GM12878 (cell line): ENCODE results near the gene NPIPB8. TPM values are rescaled to one million over a fixed set of nuclear protein-coding genes. Genes with fewer than 3 reads are reported as not detected.

ENCODE experiments used
- ATAC-seq: fragments of 200-7000 bp; cut with Tn5 transposase; 3 replicates; pipeline ENCODE4 v1.9.1; 2020; ENCODE audit warnings: mild to moderate bottlenecking, moderate library complexity
- BruUV-seq: library from RNA; stranded (reverse); fragments of 400-500 nt; replicated peaks from 2 replicates; lab custom pipeline; 2021; lab: Mats Ljungman, UMichigan
- CTCF ChIA-PET: fragments of 300-600 bp; sonication (Branson Sonifier 250); formaldehyde crosslinking; extraction: SDS; loops from one replicate; lab custom pipeline; 2021; ENCODE audit warnings: inconsistent platforms; lab: Yijun Ruan, JAX
- POLR2A ChIA-PET: fragments of 350-600 bp; formaldehyde crosslinking; extraction: SDS; loops from one replicate; lab custom pipeline; 2021; ENCODE audit warnings: inconsistent platforms; lab: Charles Lee
- RAD21 ChIA-PET: fragments of 300-600 bp; sonication (Branson Sonifier 250); formaldehyde crosslinking; loops from one replicate; lab custom pipeline; 2023; ENCODE audit warnings: antibody characterized with exemption; ENCODE audit not compliant: unreplicated experiment; lab: Charles Lee
- SMC1A ChIA-PET: fragments of 300-600 bp; sonication (Branson Sonifier 250); formaldehyde crosslinking; loops from one replicate; lab custom pipeline; 2023; ENCODE audit not compliant: unreplicated experiment, uncharacterized antibody; lab: Charles Lee
- DNase-seq: peaks from one replicate; pipeline ENCODE4 v3.0.0-alpha.2; 2011; ENCODE audit warnings: low read depth, low spot score
- FAIRE-seq: peaks from 3 replicates; lab custom pipeline; 2011; peaks lifted over from hg19 to GRCh38; lab: Jason Lieb, UNC
- H2AFZ ChIP-seq: 2 replicates; pipeline ENCODE4 v1.6.0; 2011; ENCODE audit warnings: low read depth, low read length, control low read depth; ENCODE audit not compliant: control insufficient read depth
- H3K27ac ChIP-seq: 2 replicates; pipeline ENCODE4 v1.5.1; 2011; ENCODE audit warnings: control low read depth; ENCODE audit not compliant: control insufficient read depth, insufficient read depth
- H3K27me3 ChIP-seq, 2 experiments: replicated peaks in 1 of 2; 2 replicates each; pipeline versions ENCODE4 v1.6.0 to v1.6.1; 2011; ENCODE audit warnings: low read length in 1 of 2; ENCODE audit not compliant: control insufficient read depth in 2 of 2, insufficient read depth in 2 of 2
- H3K36me3 ChIP-seq, 2 experiments: 2 replicates each; pipeline ENCODE4 v1.5.1; 2011; ENCODE audit warnings: low read length in 1 of 2; ENCODE audit not compliant: control insufficient read depth in 2 of 2, insufficient read depth in 2 of 2
- H3K4me1 ChIP-seq: 2 replicates; pipeline ENCODE4 v1.6.1; 2011; ENCODE audit warnings: mild to moderate bottlenecking, low read length, moderate library complexity, mixed read lengths; ENCODE audit not compliant: control insufficient read depth, insufficient read depth
- H3K4me2 ChIP-seq: 2 replicates; pipeline ENCODE4 v1.6.0; 2011; ENCODE audit warnings: control low read depth; ENCODE audit not compliant: control insufficient read depth, insufficient read depth
- H3K4me3 ChIP-seq: fragments of 200-600 bp; sonication (generic); 2 replicates; pipeline ENCODE4 v1.5.1; 2016
- H3K79me2 ChIP-seq: 2 replicates; pipeline ENCODE4 v1.6.0; 2011; ENCODE audit warnings: low read length; ENCODE audit not compliant: control insufficient read depth, insufficient read depth
- H3K9ac ChIP-seq: 2 replicates; pipeline ENCODE4 v1.8.0; 2011; ENCODE audit warnings: low read length, control low read depth, mixed read lengths; ENCODE audit not compliant: control insufficient read depth, insufficient read depth
- H3K9me3 ChIP-seq: replicated peaks from 3 replicates; pipeline ENCODE4 v1.5.1; 2011; ENCODE audit warnings: mild to moderate bottlenecking, low read length; ENCODE audit not compliant: control insufficient read depth, insufficient read depth
- H4K20me1 ChIP-seq: 2 replicates; pipeline ENCODE4 v1.6.0; 2011; ENCODE audit not compliant: control insufficient read depth, insufficient read depth
- CHD2 ChIP-seq: IDR thresholded peaks from 2 replicates; pipeline ENCODE4 v1.6.1; 2011; ENCODE audit warnings: low read depth, low read length, improper control_type of control experiment, borderline replicate concordance
- E4F1 ChIP-seq: fragments of 450-650 bp; IDR thresholded peaks from 2 replicates; pipeline ENCODE4 v1.6.1; 2018; ENCODE audit warnings: borderline replicate concordance, mild to moderate bottlenecking; ENCODE audit not compliant: partially characterized antibody
- JUNB ChIP-seq: IDR thresholded peaks from 2 replicates; pipeline ENCODE4 v1.6.1; 2016; ENCODE audit warnings: antibody characterized with exemption, mild to moderate bottlenecking
- MLLT1 ChIP-seq: fragments of 450-650 bp; IDR thresholded peaks from 2 replicates; pipeline ENCODE4 v1.6.1; 2016; ENCODE audit warnings: mild to moderate bottlenecking
- MTA3 ChIP-seq: IDR thresholded peaks from 2 replicates; pipeline ENCODE4 v1.6.1; 2012; ENCODE audit warnings: low read length, inconsistent platforms, borderline replicate concordance
- NFXL1 ChIP-seq: fragments of 450-650 bp; IDR thresholded peaks from 2 replicates; pipeline ENCODE4 v1.6.1; 2017; ENCODE audit warnings: antibody characterized with exemption, mild to moderate bottlenecking, borderline replicate concordance
- PBX3 ChIP-seq: IDR thresholded peaks from 2 replicates; pipeline ENCODE4 v1.6.1; 2011; ENCODE audit warnings: mild to moderate bottlenecking, low read depth, low read length, moderate library complexity; ENCODE audit not compliant: insufficient replicate concordance
- PML ChIP-seq: IDR thresholded peaks from 2 replicates; pipeline ENCODE4 v1.6.1; 2012; ENCODE audit warnings: low read length, inconsistent platforms
- SRF ChIP-seq, 2 experiments: IDR thresholded peaks; 2 replicates each; pipeline ENCODE4 v1.6.1; 2011; ENCODE audit warnings: low read depth in 2 of 2, low read length in 2 of 2, mild to moderate bottlenecking in 1 of 2, moderate library complexity in 1 of 2
- SUZ12 ChIP-seq: fragments of 200-600 bp; sonication (generic); IDR thresholded peaks from one replicate; pipeline ENCODE4 v1.6.1; 2018; ENCODE audit warnings: antibody characterized with exemption, mild to moderate bottlenecking; ENCODE audit not compliant: unreplicated experiment
- ZNF622 ChIP-seq: fragments of 450-650 bp; IDR thresholded peaks from 2 replicates; pipeline ENCODE4 v1.6.1; 2017; ENCODE audit warnings: mild to moderate bottlenecking, inconsistent platforms
- WGBS: methylation state at CpG from one replicate; pipeline ENCODE4 v1.1.6; 2016; ENCODE audit warnings: low lambda C conversion rate; ENCODE audit not compliant: insufficient replicate concordance, insufficient coverage; ENCODE audit errors: missing lambda C conversion rate; 5-methylcytosine and 5-hydroxymethylcytosine counted together
- in situ Hi-C: fragments of 300-500 bp; cut with MboI; formaldehyde crosslinking; loops from 9 replicates; pipeline ENCODE4 v1.14.3; 2018; ENCODE audit warnings: mixed read lengths
- intact Hi-C: fragments of 100-400 bp; cut with micrococcal nuclease; formaldehyde crosslinking; loops from one replicate; pipeline ENCODE4 v1.14.2; 2022; ENCODE audit not compliant: unreplicated experiment
- polyA plus RNA-seq, 11 experiments: library from polyadenylated mRNA; depleted of rRNA in 4 of 11; unstranded in 6 of 11; stranded (reverse) in 5 of 11; fragments of >200 nt; fragmentation: Nextera tagmentation in 4 of 11; fragmentation: Illumina TruSeq in 1 of 11; extraction: Ambion mirVana in 4 of 11; extraction: Trizol in 1 of 11; gene quantifications; 1 replicate in 1 of 11; 2 replicates in 10 of 11; pipeline versions ENCODE4 v1.2.1 to v1.2.3, GENCODE V29; 2011 to 2016; ENCODE audit warnings: inconsistent platforms in 2 of 11, missing spikeins in 2 of 11, low read depth in 1 of 11
- total RNA-seq, 4 experiments: library from RNA; depleted of rRNA in 3 of 4; stranded (reverse); fragments of >200 nt in 3 of 4; fragmentation: Illumina TruSeq in 1 of 4; extraction: Trizol in 1 of 4; gene quantifications; 2 replicates each; pipeline versions ENCODE4 v1.2.1 to v1.2.3, GENCODE V29; 2013 to 2021

Gene NPIPB8
- total and polyA plus RNA-seq, 10 of the 15 experiments (the other 5 are each of a cell fraction or from before 2014, with no cell fraction given) = 0.03 to 1.2 (median 0.56) TPM; not detected in 5

- POLR2A ChIA-PET = no interaction called here
- H3K4me1 ChIP-seq = no peaks in the 10 kb centered on the region
- H3K9me3 ChIP-seq = no peaks in the 10 kb centered on the region
- H3K79me2 ChIP-seq = no peaks in the 10 kb centered on the region
- H3K4me3 ChIP-seq = no peak overlapping the region
- RAD21 ChIA-PET = no interaction called here
- SMC1A ChIA-PET = no interaction called here
- DNase-seq (no peak), FAIRE-seq (no peak), ATAC-seq (no peak)
- no peaks in the 10 kb centered on the region for H4K20me1 ChIP-seq
- no peaks in the 10 kb centered on the region for H3K27me3 ChIP-seq
- WGBS = 71% methylated on average over 6 of the region's 6 CpGs
- intact Hi-C loops (no loop called here), in situ Hi-C loops (no loop called here)
- BruUV-seq = no TSS peak
- CTCF ChIA-PET = no interaction called here
- H3K27ac ChIP-seq = no peak overlapping the region
- H3K4me2 ChIP-seq = no peak overlapping the region
- no peak overlapping the region for H2AFZ ChIP-seq
- TF ChIP-seq NFXL1 (no peak), SRF (IDR thresholded peaks at IDR 0.05; ENCODE audit: low read depth in 2 of 2, low read length in 2 of 2) (no peak), E4F1 (no peak), JUNB (no peak), MLLT1 (no peak), CHD2 (no peak), SUZ12 (no peak), PBX3 (no peak), MTA3 (no peak), PML (no peak), ZNF622 (no peak)
- TF ChIP-seq, all 136 proteins: peak for 0
- peaks cover 5 to 14% of the 10 kb centered on the region in 2 experiments; a peak in 3 of 4 replicates for H3K36me3 ChIP-seq
- H3K9ac ChIP-seq = no peak overlapping the region
These were observed 46.5 kb upstream of the NPIPB8 start for GRCh38 chr16:28591355-28591754.
